ENCODE data around the gene AGXT.

DNA sequence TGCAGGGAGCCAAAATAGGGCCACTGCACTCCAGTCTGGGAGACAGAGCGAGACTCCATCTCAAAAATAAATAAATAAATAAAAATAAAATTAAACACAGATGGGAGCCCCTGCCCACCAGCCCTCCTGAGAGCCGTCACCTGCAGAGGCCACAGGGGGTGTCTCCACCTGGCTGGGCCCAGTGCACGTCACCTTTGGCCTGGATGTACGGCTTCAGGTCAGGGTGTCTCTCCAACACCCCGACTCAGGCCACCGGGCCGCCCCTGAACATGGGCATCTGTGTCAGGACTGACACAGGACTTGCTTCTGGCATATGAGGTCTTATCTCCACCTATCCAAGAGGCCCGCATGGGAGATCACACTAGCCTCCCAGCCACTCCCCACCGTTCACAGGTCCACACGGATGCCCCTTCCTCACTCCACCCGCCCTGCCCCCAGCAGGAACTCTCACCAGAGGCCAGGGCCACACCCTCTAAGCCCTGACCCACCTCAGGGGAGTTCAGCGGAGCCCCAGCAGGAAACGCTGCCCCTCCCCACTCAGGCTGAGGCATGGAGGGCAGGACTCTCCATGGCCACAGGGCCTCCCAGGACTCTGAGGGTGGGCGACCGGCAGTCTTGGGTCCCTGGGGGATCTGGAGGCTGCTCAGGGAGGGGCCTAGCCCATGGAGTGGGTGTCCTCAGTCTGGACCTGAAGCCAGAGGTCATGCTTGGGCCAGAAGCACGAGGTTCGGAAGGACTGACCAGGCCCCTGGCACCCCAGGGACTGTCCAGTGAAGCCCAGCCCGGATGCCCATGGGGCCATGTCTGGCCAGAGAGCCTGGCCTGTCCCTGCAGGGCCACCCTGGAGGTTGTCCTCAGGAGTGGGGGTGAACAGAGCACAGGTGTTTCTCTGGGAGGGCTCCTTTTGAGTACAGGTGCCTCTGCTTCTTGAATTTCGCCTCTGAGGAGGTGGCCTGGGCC lies 35.9 kb downstream of the AGXT start:
- no peak for TF ChIP-seq POLR2AphosphoS5 (IDR thresholded peaks at IDR 0.05; ENCODE audit: borderline replicate concordance, low read depth, low read length)
- no peak for TF ChIP-seq EZH2 (IDR thresholded peaks at IDR 0.05)
- TF ChIP-seq FOXP2 (optimal IDR thresholded peaks at IDR 0.05; ENCODE audit: control extremely low read depth, extremely low read length, insufficient read depth), result no peak
